22Rv1 (cell line): Measurements from ENCODE around the gene SLX4IP.

Experiments
- H3K27ac ChIP-seq: fragments of 450-650 bp; 2 replicates; pipeline ENCODE4 v1.5.1; 2017
- CTCF ChIP-seq: fragments of 450-650 bp; IDR thresholded peaks from 2 replicates; pipeline ENCODE4 v1.5.1; 2017; ENCODE audit warnings: mild to moderate bottlenecking
- ZFX ChIP-seq: fragments of 450-650 bp; IDR thresholded peaks from 2 replicates; pipeline ENCODE4 v1.6.1; 2017; ENCODE audit warnings: antibody characterized with exemption, borderline replicate concordance

Gene SLX4IP

GRCh38 chr20:10487142-10488136, 52.3 kb downstream of the SLX4IP start:
- no peak for TF ChIP-seq ZFX
- TF ChIP-seq CTCF = no peak
- H3K27ac ChIP-seq = no peak overlapping the region

GRCh38 chr20:10488534-10488933, 53.4 kb downstream of the SLX4IP start:
- TF ChIP-seq ZFX (no peak), CTCF (no peak)
- no peak overlapping the region for H3K27ac ChIP-seq

GRCh38 chr20:10489853-10490252, 54.7 kb downstream of the SLX4IP start:
- no peak overlapping the region for H3K27ac ChIP-seq
- TF ChIP-seq ZFX (no peak), CTCF (no peak)

- TF ChIP-seq ZFX (no peak), CTCF (no peak)
- H3K27ac ChIP-seq = no peak overlapping the region
Observed at GRCh38 chr20:10490257-10490656, 55.2 kb downstream of the SLX4IP start.

- H3K27ac ChIP-seq = no peak overlapping the region
- TF ChIP-seq ZFX (no peak), CTCF (no peak)
Observed at GRCh38 chr20:10490706-10491105, 55.6 kb downstream of the SLX4IP start.

- no peak for TF ChIP-seq ZFX
- no peak for TF ChIP-seq CTCF
- no peak overlapping the region for H3K27ac ChIP-seq
Observed at GRCh38 chr20:10492065-10492464, 57.0 kb downstream of the SLX4IP start.

GRCh38 chr20:10492844-10493243, 57.7 kb downstream of the SLX4IP start:
- H3K27ac ChIP-seq = no peak overlapping the region
- TF ChIP-seq CTCF (no peak), ZFX (no peak)
